NCI-H2029 (cell line): ENCODE results near the gene XAGE1A.
"Not testable (repeated sequence)": the region's sequence is repeated elsewhere in the genome, so short reads cannot be mapped to it uniquely, and the experiment has no call there.

Experiments
- DNase-seq: peaks from one replicate; lab custom pipeline; 2025; lab: John Stamatoyannopoulos, UW

XAGE1A gene, protein sequence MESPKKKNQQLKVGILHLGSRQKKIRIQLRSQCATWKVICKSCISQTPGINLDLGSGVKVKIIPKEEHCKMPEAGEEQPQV

DNA sequence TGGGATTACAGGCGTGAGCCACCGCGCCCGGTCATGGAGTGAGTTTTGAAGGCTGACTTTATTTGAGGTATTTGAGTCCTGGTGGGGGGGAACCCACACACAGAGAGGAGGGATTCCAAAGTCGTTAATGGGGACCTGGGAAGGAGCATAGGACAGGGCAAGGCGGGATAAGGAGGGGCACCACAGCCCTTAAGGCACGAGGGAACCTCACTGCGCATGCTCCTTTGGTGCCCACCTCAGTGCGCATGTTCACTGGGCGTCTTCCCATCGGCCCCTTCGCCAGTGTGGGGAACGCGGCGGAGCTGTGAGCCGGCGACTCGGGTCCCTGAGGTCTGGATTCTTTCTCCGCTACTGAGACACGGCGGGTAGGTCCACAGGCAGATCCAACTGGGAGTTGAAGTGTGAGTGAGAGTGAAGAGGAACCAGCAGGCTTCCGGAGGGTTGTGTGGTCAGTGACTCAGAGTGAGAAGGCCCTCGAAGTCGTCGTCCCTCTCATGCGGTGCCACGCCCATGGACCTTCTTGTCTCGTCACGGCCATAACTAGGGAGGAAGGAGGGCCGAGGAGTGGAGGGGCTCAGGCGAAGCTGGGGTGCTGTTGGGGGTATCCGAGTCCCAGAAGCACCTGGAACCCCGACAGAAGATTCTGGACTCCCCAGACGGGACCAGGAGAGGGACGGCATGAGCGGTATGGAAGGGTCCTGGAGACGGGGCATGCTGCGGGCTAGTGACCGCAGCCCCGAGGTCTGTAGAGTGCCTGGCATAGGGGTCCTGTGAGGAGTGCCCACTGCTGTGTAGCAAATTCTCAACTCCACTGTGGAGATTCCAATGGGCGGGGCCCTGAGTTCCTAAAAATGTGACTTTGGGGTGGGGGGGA, at the start of gene XAGE1A:
Gene XAGE1A (plus strand): TSS at position 264 of the 874 bp plus-strand sequence. CDS start 1,554 bp downstream, outside the sequence.
- not testable (repeated sequence) for DNase-seq

DNA sequence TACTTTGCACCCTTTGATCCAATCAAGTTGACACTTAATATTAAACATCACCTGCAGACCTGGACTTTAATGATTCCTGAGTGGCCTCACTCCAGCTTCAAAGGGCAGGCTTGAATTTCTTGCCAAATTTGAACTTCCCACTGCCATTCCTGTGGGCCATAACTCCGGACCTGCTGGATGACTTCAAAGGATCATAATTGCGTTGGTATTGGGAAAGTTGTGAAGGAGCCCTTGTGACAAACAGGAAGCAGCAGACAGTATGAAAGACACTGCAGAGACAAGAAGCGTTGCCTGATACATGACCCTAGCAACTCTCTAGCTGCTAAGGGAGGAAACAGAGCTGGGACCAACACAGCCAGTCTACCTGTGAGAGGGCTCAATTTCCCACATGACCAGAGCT, 43.6 kb upstream of the XAGE1A start:
- DNase-seq, result not testable (repeated sequence)

DNA sequence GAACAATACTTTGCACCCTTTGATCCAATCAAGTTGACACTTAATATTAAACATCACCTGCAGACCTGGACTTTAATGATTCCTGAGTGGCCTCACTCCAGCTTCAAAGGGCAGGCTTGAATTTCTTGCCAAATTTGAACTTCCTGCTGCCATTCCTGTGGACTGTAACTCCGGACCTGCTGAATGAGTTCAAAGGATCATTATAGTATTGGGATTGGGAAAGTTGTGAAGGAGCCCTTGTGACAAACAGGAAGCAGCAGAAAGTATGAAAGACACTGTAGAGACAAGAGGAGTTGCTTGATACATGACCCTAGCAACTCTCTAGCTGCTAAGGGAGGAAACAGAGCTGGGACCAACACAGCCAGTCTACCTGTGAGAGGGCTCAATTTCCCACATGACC, 24.3 kb upstream of the XAGE1A start:
- DNase-seq, result not testable (repeated sequence)

DNA sequence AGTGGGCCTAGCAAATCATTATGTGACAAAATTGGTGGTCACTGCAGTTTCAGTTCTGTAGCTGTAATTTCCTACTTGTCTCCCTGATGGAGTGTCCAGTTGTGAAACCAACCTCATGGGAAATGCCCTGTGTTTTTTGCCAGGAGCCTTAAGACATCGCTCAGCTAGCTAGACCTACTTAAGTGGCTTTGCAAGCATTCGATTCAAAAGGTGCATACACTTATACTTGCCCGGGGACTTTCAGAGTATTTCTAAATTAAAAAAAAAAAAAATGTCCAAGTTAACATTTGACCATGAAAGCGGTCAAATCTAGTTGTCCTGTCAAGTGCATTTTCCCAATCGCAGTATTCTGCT, 788 bp downstream of the XAGE1A start:
- DNase-seq, result not testable (repeated sequence)

DNA sequence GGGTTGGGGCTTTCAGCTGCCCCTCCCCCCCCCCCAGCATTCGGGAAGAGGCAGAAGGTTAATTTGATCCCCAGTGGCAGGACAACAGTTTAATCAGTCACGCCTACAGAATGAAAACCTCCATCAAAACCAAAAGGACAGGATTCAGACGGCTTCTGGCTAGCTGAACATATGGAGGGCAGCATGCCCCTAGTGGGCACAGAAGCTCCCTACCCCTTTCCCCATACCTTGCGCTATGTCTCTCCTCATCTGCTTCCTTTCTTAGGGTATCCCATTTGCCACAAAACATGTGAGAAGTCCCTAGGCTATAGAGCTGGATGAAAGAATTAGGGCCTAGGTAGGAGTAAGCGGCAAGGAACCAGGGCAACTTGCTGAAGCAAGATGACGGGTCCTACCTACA, 5.8 kb downstream of the XAGE1A start:
- not testable (repeated sequence) for DNase-seq

DNA sequence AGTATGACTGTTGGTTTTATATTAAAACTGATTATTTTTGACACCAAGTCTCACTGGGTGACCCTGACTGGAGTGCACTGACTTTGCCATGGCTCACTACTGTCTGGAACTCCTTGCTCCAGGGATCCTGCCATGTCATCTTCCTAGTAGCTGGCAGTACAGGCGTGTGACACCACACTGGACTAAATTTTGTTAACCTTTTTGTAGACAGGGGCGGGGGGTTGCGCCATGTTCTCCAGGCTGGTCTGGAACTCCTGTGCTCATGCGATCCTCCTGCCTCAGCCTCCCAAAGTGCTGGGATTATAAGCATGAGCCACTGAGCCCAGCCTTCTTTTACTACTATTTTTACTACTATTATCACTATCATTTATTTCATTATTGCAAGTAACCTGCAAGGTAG, 8.9 kb downstream of the XAGE1A start:
- DNase-seq, result no peak

DNA sequence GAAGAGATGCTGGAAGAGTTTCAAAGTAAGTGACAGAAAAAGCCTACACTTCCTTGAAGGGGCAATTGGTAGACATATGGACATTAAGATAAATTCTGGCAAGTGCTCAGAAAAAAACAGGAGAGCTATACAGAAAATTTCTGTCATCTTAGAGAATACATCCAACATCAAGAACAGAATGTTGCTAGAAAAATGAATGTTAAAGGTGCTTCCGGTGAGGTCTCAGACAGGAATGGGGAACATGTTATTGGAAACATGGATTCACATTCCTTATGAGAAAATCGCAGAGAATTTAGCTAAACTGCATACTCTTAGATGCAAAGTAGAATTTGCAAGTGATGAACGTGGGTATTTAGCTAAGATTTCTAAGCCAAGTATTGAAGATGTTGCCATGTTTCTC, 11.7 kb downstream of the XAGE1A start:
- DNase-seq, result no peak

DNA sequence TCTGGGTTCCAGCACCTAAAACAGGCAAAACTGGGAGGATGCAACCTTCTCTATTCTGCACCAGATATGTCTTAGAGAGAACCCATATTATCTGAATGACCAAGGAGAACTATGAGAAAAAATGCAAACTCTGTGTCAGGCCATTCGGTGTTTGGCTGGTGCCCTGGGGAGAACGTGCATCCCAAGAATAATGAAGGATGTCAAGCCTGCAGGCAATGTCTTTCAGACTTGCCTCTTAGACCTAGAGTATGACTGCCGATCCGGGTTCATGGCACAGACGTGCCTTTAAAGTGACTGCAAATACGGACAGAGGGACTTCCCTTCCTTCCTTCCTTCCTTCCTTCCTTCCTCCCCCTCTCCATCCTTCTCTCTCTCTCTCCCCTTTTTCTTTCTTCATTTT, 14.3 kb downstream of the XAGE1A start:
- no peak for DNase-seq

DNA sequence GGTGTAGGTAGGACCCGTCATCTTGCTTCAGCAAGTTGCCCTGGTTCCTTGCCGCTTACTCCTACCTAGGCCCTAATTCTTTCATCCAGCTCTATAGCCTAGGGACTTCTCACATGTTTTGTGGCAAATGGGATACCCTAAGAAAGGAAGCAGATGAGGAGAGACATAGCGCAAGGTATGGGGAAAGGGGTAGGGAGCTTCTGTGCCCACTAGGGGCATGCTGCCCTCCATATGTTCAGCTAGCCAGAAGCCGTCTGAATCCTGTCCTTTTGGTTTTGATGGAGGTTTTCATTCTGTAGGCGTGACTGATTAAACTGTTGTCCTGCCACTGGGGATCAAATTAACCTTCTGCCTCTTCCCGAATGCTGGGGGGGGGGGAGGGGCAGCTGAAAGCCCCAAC, 15.5 kb downstream of the XAGE1A start:
- DNase-seq, result not testable (repeated sequence)

DNA sequence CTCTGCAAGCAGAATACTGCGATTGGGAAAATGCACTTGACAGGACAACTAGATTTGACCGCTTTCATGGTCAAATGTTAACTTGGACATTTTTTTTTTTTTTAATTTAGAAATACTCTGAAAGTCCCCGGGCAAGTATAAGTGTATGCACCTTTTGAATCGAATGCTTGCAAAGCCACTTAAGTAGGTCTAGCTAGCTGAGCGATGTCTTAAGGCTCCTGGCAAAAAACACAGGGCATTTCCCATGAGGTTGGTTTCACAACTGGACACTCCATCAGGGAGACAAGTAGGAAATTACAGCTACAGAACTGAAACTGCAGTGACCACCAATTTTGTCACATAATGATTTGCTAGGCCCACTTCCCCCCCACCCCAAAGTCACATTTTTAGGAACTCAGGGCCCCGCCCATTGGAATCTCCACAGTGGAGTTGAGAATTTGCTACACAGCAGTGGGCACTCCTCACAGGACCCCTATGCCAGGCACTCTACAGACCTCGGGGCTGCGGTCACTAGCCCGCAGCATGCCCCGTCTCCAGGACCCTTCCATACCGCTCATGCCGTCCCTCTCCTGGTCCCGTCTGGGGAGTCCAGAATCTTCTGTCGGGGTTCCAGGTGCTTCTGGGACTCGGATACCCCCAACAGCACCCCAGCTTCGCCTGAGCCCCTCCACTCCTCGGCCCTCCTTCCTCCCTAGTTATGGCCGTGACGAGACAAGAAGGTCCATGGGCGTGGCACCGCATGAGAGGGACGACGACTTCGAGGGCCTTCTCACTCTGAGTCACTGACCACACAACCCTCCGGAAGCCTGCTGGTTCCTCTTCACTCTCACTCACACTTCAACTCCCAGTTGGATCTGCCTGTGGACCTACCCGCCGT, 20.7 kb downstream of the XAGE1A start:
- not testable (repeated sequence) for DNase-seq

DNA sequence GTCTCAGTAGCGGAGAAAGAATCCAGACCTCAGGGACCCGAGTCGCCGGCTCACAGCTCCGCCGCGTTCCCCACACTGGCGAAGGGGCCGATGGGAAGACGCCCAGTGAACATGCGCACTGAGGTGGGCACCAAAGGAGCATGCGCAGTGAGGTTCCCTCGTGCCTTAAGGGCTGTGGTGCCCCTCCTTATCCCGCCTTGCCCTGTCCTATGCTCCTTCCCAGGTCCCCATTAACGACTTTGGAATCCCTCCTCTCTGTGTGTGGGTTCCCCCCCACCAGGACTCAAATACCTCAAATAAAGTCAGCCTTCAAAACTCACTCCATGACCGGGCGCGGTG, 21.3 kb downstream of the XAGE1A start, which contains the start of gene XAGE1B:
Gene XAGE1B (minus strand): TSS at position 77 of the 339 bp plus-strand sequence. CDS start 1,536 bp downstream, outside the sequence.
- not testable (repeated sequence) for DNase-seq

DNA sequence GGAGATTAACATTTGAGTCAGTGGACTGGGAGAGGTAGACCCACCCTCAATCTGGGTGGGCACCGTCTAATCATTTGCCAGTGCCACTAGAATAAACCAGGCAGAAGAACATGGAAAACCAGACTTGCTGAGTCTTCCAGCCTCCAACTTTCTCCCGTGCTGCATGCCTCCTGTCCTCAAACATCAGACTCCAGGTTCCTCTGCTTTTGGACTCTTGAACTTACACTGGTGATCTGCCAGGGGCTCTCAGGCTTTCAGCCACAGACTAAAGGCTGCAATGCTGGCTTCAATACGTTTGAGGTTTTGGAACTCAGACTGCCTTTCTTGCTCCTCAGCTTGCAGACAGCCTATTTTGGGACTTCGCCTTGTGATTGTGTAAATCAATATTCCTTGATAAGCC, 45.4 kb downstream of the XAGE1A start:
- not testable (repeated sequence) for DNase-seq

DNA sequence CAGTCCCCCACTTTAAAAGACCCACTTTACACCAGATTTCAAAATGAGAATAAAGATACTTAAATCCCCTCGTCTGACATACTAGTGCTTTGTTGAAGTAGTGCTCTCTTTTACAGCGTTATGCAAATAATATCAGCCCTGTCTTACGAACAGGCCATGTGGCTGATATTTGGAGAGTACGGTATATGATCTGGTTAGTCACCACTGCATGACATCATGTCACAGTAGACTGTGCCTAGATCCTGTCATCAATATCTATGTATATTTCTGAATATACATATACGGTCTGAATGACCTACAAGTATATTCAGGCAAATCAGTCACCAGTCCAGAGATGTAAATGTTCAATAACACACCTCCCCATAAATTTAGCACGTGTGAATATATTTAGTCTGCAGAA, 46.7 kb downstream of the XAGE1A start:
- no peak for DNase-seq

DNA sequence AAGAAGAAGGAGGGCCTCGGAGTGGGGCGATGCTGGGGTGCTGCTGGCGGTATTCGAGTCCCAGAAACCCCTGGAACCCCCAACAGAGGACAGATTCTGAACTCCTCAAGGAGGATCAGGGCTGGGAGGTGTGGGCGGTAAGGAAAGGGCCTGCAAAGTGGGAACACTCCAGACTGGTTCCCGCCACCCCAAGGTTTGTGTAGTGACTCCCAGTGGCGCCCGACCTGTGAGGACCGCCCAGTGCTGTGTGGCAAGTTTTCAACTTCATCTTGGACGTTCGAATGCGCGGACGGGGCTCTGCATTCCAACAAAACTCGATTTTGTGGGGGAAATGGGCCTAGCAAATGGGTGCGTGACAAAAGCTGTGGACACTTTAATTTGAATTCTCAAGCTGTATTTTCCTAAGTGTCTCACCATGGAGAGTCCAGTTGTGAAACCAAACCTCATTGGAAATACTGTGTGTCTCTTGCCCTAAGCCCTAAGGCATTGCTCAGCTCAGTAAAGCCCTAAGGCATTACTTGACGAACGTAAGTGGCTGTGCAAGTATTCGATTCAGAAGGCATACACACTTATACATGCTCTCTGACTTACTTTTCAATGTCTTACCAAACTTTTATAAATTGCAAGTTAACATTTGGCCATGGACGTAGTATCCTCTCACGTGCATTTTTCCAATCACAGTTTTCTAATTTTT, 48.7 kb downstream of the XAGE1A start:
- no peak for DNase-seq

DNA sequence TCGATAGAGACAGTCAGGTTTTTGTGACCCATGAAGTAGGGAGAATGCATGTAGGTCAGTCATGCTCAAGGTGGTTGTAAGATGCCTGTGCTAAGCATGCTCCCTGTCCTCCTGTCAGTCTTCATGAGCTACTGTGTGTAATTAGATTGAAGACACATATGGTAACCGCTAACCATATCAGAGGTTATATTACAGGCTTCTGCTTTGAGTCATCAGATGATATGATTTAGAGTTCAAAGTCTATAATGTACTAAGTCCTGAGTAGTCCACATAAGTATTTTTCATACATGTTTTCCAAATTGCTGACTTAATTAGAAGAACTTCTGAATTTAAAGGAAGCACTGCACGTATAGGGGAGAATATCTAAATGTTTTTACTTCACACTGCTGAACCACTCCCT, 53.2 kb downstream of the XAGE1A start:
- not testable (repeated sequence) for DNase-seq
